ENCODE measurements around the gene PROP1.
"Not testable (repeated sequence)": the region's sequence is repeated elsewhere in the genome, so short reads cannot be mapped to it uniquely, and the experiment has no call there.

PROP1 gene

DNA sequence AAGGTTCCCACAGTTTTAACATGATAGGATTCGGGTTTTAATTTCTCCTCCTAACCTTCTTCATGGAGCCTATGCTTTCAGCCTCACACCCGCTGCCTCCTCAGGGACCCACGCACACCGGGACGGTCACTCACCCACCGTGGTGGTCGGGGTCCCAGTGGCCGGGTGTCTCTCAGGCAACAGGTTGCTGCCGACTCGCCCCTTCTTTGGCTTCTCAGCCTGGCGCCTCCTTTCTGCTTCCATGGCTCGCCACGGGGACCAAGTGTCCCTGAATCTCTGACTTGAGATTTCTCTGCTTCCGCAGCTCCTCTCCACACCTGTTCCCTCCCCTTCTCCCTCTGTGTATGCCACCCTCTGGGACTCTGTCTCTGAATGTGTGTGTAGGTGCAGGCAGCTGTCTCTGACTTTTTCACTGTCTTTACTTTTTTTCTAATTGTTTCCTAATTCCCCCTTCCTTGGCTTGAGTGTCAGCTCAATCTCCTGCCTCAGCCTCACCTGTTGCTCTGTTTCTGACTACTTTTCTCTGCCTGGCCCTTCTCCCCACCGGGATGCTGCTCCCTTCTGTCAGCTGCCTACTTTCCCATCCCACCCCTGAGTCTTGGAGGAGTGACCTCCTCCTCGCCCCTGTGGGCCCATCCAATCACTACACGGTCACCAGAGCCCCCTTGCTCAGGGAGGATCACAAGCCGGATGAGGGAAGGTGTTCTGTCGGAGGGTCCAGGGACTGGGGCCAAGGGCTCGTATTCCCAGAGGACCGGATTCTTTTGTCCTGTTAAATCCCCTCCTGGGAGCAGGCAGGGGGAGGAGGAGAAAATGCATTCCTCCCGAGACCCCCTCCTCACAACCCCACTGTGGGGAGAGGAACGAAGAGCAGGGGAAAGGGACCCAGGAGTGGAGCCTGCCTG, at the start of gene PROP1:
Gene PROP1 (minus strand): TSS at position 552 of the 905 bp plus-strand sequence. CDS start 309 bp downstream, at position 243.
- H3K9me3 ChIP-seq = no peaks in the 10 kb centered on the region
- peaks cover 75% of the 10 kb centered on the region for H3K27me3 ChIP-seq
- no peaks in the 10 kb centered on the region for H3K36me3 ChIP-seq
- H3K27ac ChIP-seq = no peak within 1 kb of the TSS
- no peaks in the 10 kb centered on the region for H3K4me1 ChIP-seq (ENCODE audit: control insufficient read depth in 1 of 2, insufficient read depth in 1 of 2, low read depth in 1 of 2, low read length in 1 of 2)
- TF ChIP-seq, protein P1, sequence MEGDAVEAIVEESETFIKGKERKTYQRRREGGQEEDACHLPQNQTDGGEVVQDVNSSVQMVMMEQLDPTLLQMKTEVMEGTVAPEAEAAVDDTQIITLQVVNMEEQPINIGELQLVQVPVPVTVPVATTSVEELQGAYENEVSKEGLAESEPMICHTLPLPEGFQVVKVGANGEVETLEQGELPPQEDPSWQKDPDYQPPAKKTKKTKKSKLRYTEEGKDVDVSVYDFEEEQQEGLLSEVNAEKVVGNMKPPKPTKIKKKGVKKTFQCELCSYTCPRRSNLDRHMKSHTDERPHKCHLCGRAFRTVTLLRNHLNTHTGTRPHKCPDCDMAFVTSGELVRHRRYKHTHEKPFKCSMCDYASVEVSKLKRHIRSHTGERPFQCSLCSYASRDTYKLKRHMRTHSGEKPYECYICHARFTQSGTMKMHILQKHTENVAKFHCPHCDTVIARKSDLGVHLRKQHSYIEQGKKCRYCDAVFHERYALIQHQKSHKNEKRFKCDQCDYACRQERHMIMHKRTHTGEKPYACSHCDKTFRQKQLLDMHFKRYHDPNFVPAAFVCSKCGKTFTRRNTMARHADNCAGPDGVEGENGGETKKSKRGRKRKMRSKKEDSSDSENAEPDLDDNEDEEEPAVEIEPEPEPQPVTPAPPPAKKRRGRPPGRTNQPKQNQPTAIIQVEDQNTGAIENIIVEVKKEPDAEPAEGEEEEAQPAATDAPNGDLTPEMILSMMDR (IDR thresholded peaks at IDR 0.05) = no peak
- H3K4me3 ChIP-seq (ENCODE audit: low read depth in 1 of 2, low read length in 1 of 2) = no peak within 1 kb of the TSS

DNA sequence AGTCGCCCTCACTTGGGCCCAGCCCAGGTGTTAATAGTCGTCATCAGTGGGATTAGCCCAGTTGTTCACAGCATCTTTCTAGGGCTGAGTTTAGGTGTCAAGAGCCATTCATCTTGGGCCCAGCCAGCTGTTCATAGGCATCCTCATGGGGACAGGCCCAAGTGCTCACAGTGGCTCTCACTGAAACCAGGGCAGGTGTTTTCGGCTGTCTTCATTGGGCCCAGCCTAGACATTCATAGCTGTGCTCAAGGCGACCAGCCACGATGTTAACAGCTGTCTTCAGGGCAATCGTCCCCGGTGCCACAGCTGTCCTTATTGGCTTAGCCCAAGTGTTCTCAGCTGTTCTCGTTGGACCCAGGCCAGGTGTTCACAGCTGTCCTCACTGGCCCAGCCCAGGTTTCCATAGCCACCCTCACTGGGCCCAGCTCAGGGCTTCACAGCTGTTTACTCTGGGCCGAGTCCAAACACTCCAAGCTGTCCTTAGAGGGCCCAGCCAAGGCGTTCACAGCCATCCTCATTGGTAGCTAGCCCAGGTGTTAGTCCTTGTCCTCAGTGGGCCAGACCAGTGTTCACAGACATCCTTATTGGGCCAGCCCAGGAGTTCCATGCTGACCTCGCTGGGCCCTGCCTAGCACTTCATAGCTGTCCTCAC, 23.5 kb upstream of the PROP1 start:
- H3K9me3 ChIP-seq; H3K4me3 ChIP-seq (ENCODE audit: low read depth in 1 of 2, low read length in 1 of 2); H3K36me3 ChIP-seq; H3K27ac ChIP-seq; H3K4me1 ChIP-seq (ENCODE audit: control insufficient read depth in 1 of 2, insufficient read depth in 1 of 2, low read depth in 1 of 2, low read length in 1 of 2); H3K27me3 ChIP-seq: not testable (repeated sequence)

DNA sequence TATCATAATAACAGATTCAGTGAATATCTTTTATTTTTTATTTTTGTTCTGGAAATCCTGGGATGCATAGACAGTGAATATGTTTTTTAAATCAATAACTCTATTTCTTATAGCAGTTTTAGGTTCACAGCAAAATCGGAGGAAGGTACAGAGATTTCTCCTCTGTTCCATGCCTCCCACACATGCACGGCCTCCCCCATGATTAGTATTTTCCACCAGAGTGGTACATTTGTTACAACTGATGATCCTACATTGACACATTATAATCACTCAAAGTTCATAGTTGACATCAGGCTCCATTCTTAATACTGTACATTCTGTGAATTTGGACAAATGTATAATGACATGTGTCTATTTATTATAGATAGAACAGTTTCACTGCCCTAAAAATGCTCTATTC, 16.7 kb upstream of the PROP1 start:
- H3K4me1 ChIP-seq (ENCODE audit: control insufficient read depth in 1 of 2, insufficient read depth in 1 of 2, low read depth in 1 of 2, low read length in 1 of 2); H3K36me3 ChIP-seq; H3K9me3 ChIP-seq; H3K27ac ChIP-seq; H3K4me3 ChIP-seq (ENCODE audit: low read depth in 1 of 2, low read length in 1 of 2): not testable (repeated sequence)
- H3K27me3 ChIP-seq = peaks cover 41% of the 10 kb centered on the region

DNA sequence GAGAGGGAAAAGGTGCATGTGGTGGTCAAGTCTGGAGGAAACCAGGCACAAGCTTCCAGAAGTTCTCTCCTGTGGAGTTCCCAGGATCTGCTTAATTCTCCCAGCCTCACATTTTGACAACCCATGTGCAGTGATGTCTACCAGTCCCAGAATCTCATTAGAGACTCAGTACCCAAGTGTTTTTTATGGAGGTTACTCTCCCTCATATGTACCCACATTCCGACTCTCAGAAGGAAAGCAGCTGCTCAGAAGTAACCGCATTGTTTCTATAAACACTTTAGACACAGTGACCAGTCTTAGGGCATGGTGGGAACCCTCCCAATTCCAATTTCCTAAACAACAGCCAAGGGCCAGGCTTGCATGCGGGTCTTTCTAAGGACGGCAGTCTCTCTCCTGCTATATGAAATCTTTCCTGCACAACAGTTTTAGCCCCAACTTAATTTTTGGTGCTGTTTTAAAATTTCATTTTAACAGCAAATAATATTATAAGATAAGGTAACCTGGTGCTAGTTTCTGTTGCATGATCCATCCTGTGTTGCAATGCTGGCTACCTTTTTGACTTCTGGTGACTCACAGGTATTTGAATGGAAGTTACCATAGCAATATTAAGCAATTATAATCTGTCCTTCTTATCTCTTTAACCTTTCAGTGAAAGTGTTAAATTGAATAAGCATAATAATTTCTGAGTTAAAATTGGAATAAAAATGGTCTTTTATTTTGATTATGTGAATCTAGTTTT, 15.9 kb upstream of the PROP1 start:
- not testable (repeated sequence) for H3K9me3 ChIP-seq; H3K4me1 ChIP-seq (ENCODE audit: control insufficient read depth in 1 of 2, insufficient read depth in 1 of 2, low read depth in 1 of 2, low read length in 1 of 2); H3K4me3 ChIP-seq (ENCODE audit: low read depth in 1 of 2, low read length in 1 of 2); H3K27ac ChIP-seq; H3K36me3 ChIP-seq
- H3K27me3 ChIP-seq = peaks cover 48% of the 10 kb centered on the region

DNA sequence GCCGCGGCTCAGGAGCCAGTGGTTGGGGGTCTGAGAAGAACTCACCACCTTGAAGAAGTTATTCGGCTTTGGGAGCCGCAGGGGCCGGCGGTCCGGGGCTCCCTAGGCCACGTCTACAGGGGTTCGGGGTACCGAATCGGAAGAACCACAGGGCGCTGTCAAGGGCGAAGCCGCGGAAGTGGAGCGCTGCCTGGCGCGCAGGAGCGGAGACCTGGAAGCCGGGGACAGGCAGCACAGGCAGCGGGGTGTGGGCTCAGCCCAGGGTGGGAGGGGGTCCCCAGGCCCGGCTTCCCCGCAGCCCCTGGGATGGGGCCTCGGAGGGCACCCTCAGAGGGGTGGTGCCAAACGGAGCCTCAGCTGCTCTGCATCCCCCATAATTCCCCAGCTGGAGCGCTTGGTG, 11.2 kb upstream of the PROP1 start:
- H3K27me3 ChIP-seq = peaks cover 76% of the 10 kb centered on the region
- not testable (repeated sequence) for H3K27ac ChIP-seq

DNA sequence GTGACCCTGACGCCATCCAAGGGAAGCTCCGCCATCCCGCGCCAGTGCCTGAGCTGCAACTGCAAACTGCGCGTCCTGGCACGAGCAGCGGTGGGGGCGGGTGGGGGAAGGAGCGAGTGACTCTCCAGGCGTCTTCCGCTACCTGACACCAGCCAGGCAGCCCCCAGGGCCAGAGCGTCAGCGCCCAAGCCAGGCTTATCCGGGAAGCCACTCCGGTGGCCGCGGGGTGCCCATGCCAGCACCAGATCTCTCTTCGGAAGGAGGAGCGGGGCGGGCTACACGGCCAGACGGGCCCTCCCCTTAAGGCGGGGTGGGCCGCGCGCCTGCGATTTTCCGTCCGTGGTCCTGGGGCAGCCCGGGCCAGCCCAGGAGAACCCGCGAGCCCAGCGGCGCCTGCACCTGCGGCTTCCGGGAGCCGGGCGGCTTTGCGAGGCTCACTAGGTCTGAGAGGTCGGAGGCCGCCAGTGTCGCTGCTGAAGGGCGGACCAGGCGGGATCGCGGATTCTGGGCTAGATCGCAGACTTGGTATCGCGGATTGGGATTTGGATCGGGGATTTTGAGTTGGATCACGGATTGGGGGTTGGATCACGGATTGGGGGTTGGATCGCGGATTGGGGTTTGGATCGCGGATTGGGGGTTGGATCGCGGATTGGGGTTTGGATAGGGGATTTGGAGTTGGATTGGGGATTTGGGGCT, 10.6 kb upstream of the PROP1 start:
- not testable (repeated sequence) for H3K36me3 ChIP-seq; H3K4me3 ChIP-seq (ENCODE audit: low read depth in 1 of 2, low read length in 1 of 2); H3K27ac ChIP-seq; H3K4me1 ChIP-seq (ENCODE audit: control insufficient read depth in 1 of 2, insufficient read depth in 1 of 2, low read depth in 1 of 2, low read length in 1 of 2); H3K9me3 ChIP-seq
- peaks cover 72% of the 10 kb centered on the region for H3K27me3 ChIP-seq

More for the DNA sequence above, 11.2 kb upstream of the PROP1 start:
- H3K4me1 ChIP-seq (ENCODE audit: control insufficient read depth in 1 of 2, insufficient read depth in 1 of 2, low read depth in 1 of 2, low read length in 1 of 2); H3K9me3 ChIP-seq; H3K4me3 ChIP-seq (ENCODE audit: low read depth in 1 of 2, low read length in 1 of 2); H3K36me3 ChIP-seq: not testable (repeated sequence)

DNA sequence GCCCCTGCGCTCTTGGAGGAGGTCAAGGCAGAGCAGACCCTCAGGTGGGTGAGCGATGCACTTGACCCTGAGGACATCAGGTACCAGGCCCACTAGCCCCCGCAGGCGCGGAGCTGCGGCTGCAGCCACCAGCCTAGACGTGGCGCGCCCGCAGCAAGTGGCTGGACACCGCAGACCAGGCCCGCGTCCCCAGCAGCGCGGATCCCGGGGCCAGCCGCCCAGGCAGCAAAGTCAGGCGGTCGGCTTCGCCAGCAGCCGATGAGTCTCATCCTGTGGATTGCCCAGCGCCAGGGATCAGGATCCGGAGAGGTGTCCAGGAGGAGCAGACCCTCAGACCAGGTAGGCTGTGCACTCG, 10.1 kb upstream of the PROP1 start:
- peaks cover 73% of the 10 kb centered on the region for H3K27me3 ChIP-seq
- H3K9me3 ChIP-seq; H3K4me1 ChIP-seq (ENCODE audit: control insufficient read depth in 1 of 2, insufficient read depth in 1 of 2, low read depth in 1 of 2, low read length in 1 of 2); H3K27ac ChIP-seq; H3K4me3 ChIP-seq (ENCODE audit: low read depth in 1 of 2, low read length in 1 of 2); H3K36me3 ChIP-seq: not testable (repeated sequence)

DNA sequence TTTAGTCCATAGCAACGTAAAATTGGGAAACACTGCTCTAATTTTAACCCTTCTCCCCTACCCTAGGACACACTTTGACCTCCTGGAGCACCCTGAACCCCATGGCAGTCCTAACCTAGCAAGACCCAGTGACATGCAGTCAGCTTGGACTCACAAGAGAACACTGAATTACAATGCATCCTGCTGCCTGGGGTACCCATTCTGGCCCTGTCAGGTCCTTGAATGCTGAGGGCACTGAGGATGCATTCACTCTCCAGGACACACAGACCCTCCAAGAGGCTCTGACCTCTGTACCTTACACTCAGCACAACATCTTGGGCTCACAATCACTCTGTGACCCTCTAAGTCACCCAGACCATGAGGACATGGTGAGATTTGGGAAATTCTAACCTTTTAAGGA, 1.8 kb upstream of the PROP1 start:
- Histone ChIP-seq H3K27me3 (peaks cover 79% of the 10 kb centered on the region), H3K9me3 (no peaks in the 10 kb centered on the region), H3K4me1 (ENCODE audit: control insufficient read depth in 1 of 2, insufficient read depth in 1 of 2, low read depth in 1 of 2, low read length in 1 of 2) (no peaks in the 10 kb centered on the region), H3K36me3 (no peaks in the 10 kb centered on the region), H3K27ac (no peak overlapping the region), H3K4me3 (ENCODE audit: low read depth in 1 of 2, low read length in 1 of 2) (no peak overlapping the region)
- TF ChIP-seq, protein P1 (IDR thresholded peaks at IDR 0.05) = no peak

Measured in neutrophil (primary cell).